H1 (cell line): ENCODE results near the gene TCEA2. TPM values are rescaled to one million over a fixed set of nuclear protein-coding genes. Genes with fewer than 3 reads are reported as not detected.
A peak's percentile ranks its signal among the peaks of the same experiment; 100 is the strongest.

Experiments
- CTCF ChIA-PET: fragments of 300-600 bp; sonication (Branson Sonifier 250); formaldehyde crosslinking; loops from one replicate; lab custom pipeline; 2021; ENCODE audit not compliant: partially characterized antibody; lab: Charles Lee
- POLR2A ChIA-PET: fragments of 300-600 bp; sonication (Branson Sonifier 250); formaldehyde crosslinking; loops from one replicate; lab custom pipeline; 2021; ENCODE audit warnings: inconsistent platforms; ENCODE audit not compliant: partially characterized antibody; lab: Charles Lee
- DNase-seq, 2 experiments: peaks; one replicate each; pipeline versions ENCODE4 v3.0.0 to v3.0.0-alpha.2; 2010 to 2022; ENCODE audit warnings: low spot score in 2 of 2, low read depth in 1 of 2, mixed read lengths in 1 of 2
- FAIRE-seq: peaks from 2 replicates; lab custom pipeline; 2011; peaks lifted over from hg19 to GRCh38; lab: Jason Lieb, UNC
- H2AFZ ChIP-seq: 2 replicates; pipeline ENCODE4 v1.8.1; 2012; ENCODE audit warnings: low read length, inconsistent platforms
- H2AK5ac ChIP-seq: 2 replicates; pipeline ENCODE4 v1.6.1; 2013; ENCODE audit warnings: low read depth, low read length
- H2BK120ac ChIP-seq: replicated peaks from 2 replicates; pipeline ENCODE3; 2013; ENCODE audit warnings: low read depth, low read length, inconsistent platforms
- H2BK12ac ChIP-seq: 2 replicates; pipeline ENCODE4 v1.6.1; 2013; ENCODE audit warnings: low read depth, low read length
- H2BK15ac ChIP-seq: 2 replicates; pipeline ENCODE4 v1.6.1; 2013; ENCODE audit warnings: low read length
- H2BK20ac ChIP-seq: 2 replicates; pipeline ENCODE4 v1.6.1; 2013; ENCODE audit warnings: low read length
- H2BK5ac ChIP-seq: 2 replicates; pipeline ENCODE4 v1.6.1; 2013; ENCODE audit warnings: low read depth, low read length
- H3K14ac ChIP-seq: 2 replicates; pipeline ENCODE4 v1.6.1; 2013; ENCODE audit warnings: inconsistent platforms; ENCODE audit not compliant: insufficient read length
- H3K18ac ChIP-seq: 2 replicates; pipeline ENCODE4 v1.6.1; 2013; ENCODE audit warnings: low read length; ENCODE audit errors: extremely low read depth
- H3K23ac ChIP-seq: 2 replicates; pipeline ENCODE4 v1.6.1; 2013; ENCODE audit warnings: inconsistent platforms; ENCODE audit not compliant: insufficient read length
- H3K23me2 ChIP-seq: 2 replicates; pipeline ENCODE4 v1.6.1; 2013; ENCODE audit warnings: low read depth, low read length
- H3K27ac ChIP-seq: 2 replicates; pipeline ENCODE4 v1.6.1; 2011; ENCODE audit warnings: low read depth, low read length, inconsistent platforms
- H3K27me3 ChIP-seq, 4 experiments: replicated peaks in 1 of 4; 1 replicate in 1 of 4; 2 replicates in 3 of 4; pipeline versions ENCODE4 v1.6.1 to v1.8.1; 2011 to 2013; ENCODE audit warnings: low read length in 3 of 4, mild to moderate bottlenecking in 3 of 4, inconsistent platforms in 2 of 4, mixed read lengths in 2 of 4, moderate library complexity in 1 of 4; ENCODE audit not compliant: control insufficient read depth in 3 of 4, insufficient read depth in 3 of 4; ENCODE audit errors: extremely low read depth in 1 of 4
- H3K36me3 ChIP-seq, 4 experiments: 2 replicates each; pipeline versions ENCODE4 v1.6.1 to v1.8.1; 2011 to 2013; ENCODE audit warnings: mild to moderate bottlenecking in 4 of 4, low read length in 3 of 4, moderate library complexity in 2 of 4, control low read depth in 1 of 4, inconsistent platforms in 1 of 4; ENCODE audit not compliant: insufficient read depth in 4 of 4, control insufficient read depth in 2 of 4
- H3K4ac ChIP-seq: replicated peaks from 2 replicates; pipeline ENCODE3; 2013; ENCODE audit warnings: low read length, low read depth, mixed read lengths, inconsistent platforms; ENCODE audit not compliant: insufficient read length
- H3K4me1 ChIP-seq, 4 experiments: replicated peaks in 1 of 4; 1 replicate in 1 of 4; 2 replicates in 3 of 4; pipeline versions ENCODE4 v1.6.1 to v1.8.1; 2011 to 2013; ENCODE audit warnings: low read length in 3 of 4, inconsistent platforms in 2 of 4, mixed read lengths in 1 of 4; ENCODE audit not compliant: insufficient read depth in 4 of 4, control insufficient read depth in 3 of 4
- H3K4me2 ChIP-seq, 2 experiments: 2 replicates each; pipeline versions ENCODE4 v1.6.1 to v1.8.1; 2011 to 2013; ENCODE audit warnings: low read depth in 2 of 2, low read length in 2 of 2, control low read depth in 1 of 2, inconsistent platforms in 1 of 2, mild to moderate bottlenecking in 1 of 2; ENCODE audit not compliant: insufficient read depth in 1 of 2
- H3K4me3 ChIP-seq, 4 experiments: fragments of 200-600, 300-600 bp in 1 of 4; sonication (generic), shearing (Covaris generic), sonication (Bioruptor Twin) in 1 of 4; 2 replicates each; pipeline versions ENCODE4 v1.5.1 to v1.8.1; 2011 to 2016; ENCODE audit warnings: low read length in 4 of 4, low read depth in 3 of 4, control low read depth in 2 of 4, inconsistent platforms in 2 of 4, mild to moderate bottlenecking in 2 of 4, mixed read lengths in 1 of 4, moderate library complexity in 1 of 4; ENCODE audit not compliant: insufficient read depth in 2 of 4; ENCODE audit errors: extremely low read depth in 1 of 4
- H3K56ac ChIP-seq: replicated peaks from 2 replicates; pipeline ENCODE3; 2013; ENCODE audit warnings: low read depth, mild to moderate bottlenecking, mixed read lengths, low read length, inconsistent platforms; ENCODE audit not compliant: insufficient read length
- H3K79me1 ChIP-seq: 2 replicates; pipeline ENCODE4 v1.6.1; 2013; ENCODE audit warnings: low read depth, low read length, control low read depth
- H3K79me2 ChIP-seq, 2 experiments: 2 replicates each; pipeline versions ENCODE4 v1.6.1 to v1.8.1; 2012 to 2013; ENCODE audit warnings: low read length in 2 of 2, mild to moderate bottlenecking in 2 of 2, inconsistent platforms in 1 of 2; ENCODE audit not compliant: insufficient read depth in 2 of 2, control insufficient read depth in 1 of 2
- H3K9ac ChIP-seq, 4 experiments: replicated peaks in 1 of 4; 1 replicate in 1 of 4; 2 replicates in 3 of 4; pipeline versions ENCODE4 v1.6.1 to v1.8.1; 2011 to 2013; ENCODE audit warnings: low read depth in 3 of 4, low read length in 3 of 4, control low read depth in 2 of 4, mild to moderate bottlenecking in 2 of 4, moderate library complexity in 2 of 4, inconsistent platforms in 1 of 4; ENCODE audit errors: extremely low read depth in 1 of 4
- H3K9me3 ChIP-seq, 2 experiments: 2 replicates each; pipeline versions ENCODE4 v1.6.1 to v1.8.1; 2012 to 2013; ENCODE audit warnings: mild to moderate bottlenecking in 2 of 2, moderate library complexity in 2 of 2, control low read depth in 1 of 2, inconsistent platforms in 1 of 2, low read depth in 1 of 2, low read length in 1 of 2, mixed read lengths in 1 of 2; ENCODE audit not compliant: insufficient read depth in 2 of 2
- H4K20me1 ChIP-seq, 2 experiments: replicated peaks in 1 of 2; 2 replicates each; pipeline versions ENCODE3 to v1.8.1; 2011 to 2013; ENCODE audit warnings: inconsistent platforms in 2 of 2, low read length in 2 of 2, mild to moderate bottlenecking in 1 of 2; ENCODE audit not compliant: insufficient read depth in 2 of 2, control insufficient read depth in 1 of 2
- H4K5ac ChIP-seq: 2 replicates; pipeline ENCODE4 v1.6.1; 2013; ENCODE audit warnings: low read length, low read depth, mixed read lengths, inconsistent platforms; ENCODE audit not compliant: insufficient read length
- H4K8ac ChIP-seq: 2 replicates; pipeline ENCODE4 v1.8.0; 2013; ENCODE audit warnings: mild to moderate bottlenecking, moderate library complexity, low read length, inconsistent platforms; ENCODE audit not compliant: insufficient read depth; ENCODE audit errors: extremely low read depth
- H4K91ac ChIP-seq: replicated peaks from 2 replicates; pipeline ENCODE3; 2013; ENCODE audit warnings: low read length, mixed read lengths, inconsistent platforms; ENCODE audit not compliant: insufficient read length
- BCL11A ChIP-seq, 2 experiments: IDR thresholded peaks; one replicate each; pipeline ENCODE4 v1.6.1; 2011; ENCODE audit warnings: low read depth in 2 of 2, low read length in 2 of 2, mild to moderate bottlenecking in 2 of 2
- CHD1 ChIP-seq: IDR thresholded peaks from 2 replicates; pipeline ENCODE4 v1.6.1; 2012; ENCODE audit warnings: low read depth, low read length, improper control_type of control experiment
- CREB1 ChIP-seq: IDR thresholded peaks from 2 replicates; pipeline ENCODE4 v1.6.1; 2012; ENCODE audit warnings: inconsistent platforms
- CTBP2 ChIP-seq: IDR thresholded peaks from 2 replicates; pipeline ENCODE4 v1.7.0; 2011; ENCODE audit warnings: borderline replicate concordance, mild to moderate bottlenecking, moderate library complexity, mixed read lengths, low read length; ENCODE audit not compliant: insufficient read depth, insufficient read length
- EZH2 ChIP-seq: fragments of 200-600 bp; sonication (generic); IDR thresholded peaks from 2 replicates; pipeline ENCODE4 v1.7.1; 2012; ENCODE audit warnings: low read depth, mild to moderate bottlenecking, moderate library complexity, low read length, inconsistent platforms; ENCODE audit not compliant: severe bottlenecking
- GABPA ChIP-seq: IDR thresholded peaks from 2 replicates; pipeline ENCODE4 v1.6.1; 2011; ENCODE audit warnings: mild to moderate bottlenecking, low read length, moderate library complexity, borderline replicate concordance; ENCODE audit not compliant: insufficient read depth
- KDM4A ChIP-seq: IDR thresholded peaks from one replicate; pipeline ENCODE4 v1.7.1; 2012; ENCODE audit warnings: low read depth, mild to moderate bottlenecking, moderate library complexity, low read length, inconsistent platforms; ENCODE audit not compliant: severe bottlenecking
- SAP30 ChIP-seq: fragments of 300-600 bp; sonication (generic); IDR thresholded peaks from 2 replicates; pipeline ENCODE4 v1.7.1; 2012; ENCODE audit warnings: low read length, moderate library complexity, mild to moderate bottlenecking, inconsistent platforms; ENCODE audit not compliant: insufficient read depth, insufficient replicate concordance
- TAF1 ChIP-seq: IDR thresholded peaks from 2 replicates; pipeline ENCODE4 v1.6.1; 2011; ENCODE audit warnings: mild to moderate bottlenecking, low read depth, low read length
- WGBS, 2 experiments: shearing (Covaris generic) in 1 of 2; methylation state at CpG; one replicate each; pipeline versions ENCODE4 v1.1.6 to v1.1.7; 2013 to 2015; ENCODE audit warnings: low lambda C conversion rate in 2 of 2, mixed read lengths in 2 of 2, inconsistent platforms in 1 of 2, low coverage in 1 of 2, missing lambda C conversion rate in 1 of 2; ENCODE audit not compliant: insufficient replicate concordance in 2 of 2, insufficient coverage in 1 of 2, insufficient read length in 1 of 2; ENCODE audit errors: extremely low coverage in 1 of 2, missing lambda C conversion rate in 1 of 2; 5-methylcytosine and 5-hydroxymethylcytosine counted together
- polyA plus RNA-seq, 7 experiments: library from polyadenylated mRNA; depleted of rRNA in 3 of 7; stranded (reverse) in 5 of 7; unstranded in 2 of 7; fragments of >200 nt in 5 of 7; fragments of 200-250 nt in 2 of 7; gene quantifications; 1 replicate in 5 of 7; 2 replicates in 1 of 7; 4 replicates in 1 of 7; pipeline versions ENCODE4 v1.2.1 to v1.2.3, GENCODE V29; 2011 to 2013; ENCODE audit warnings: missing spikeins in 2 of 7, mixed read lengths in 2 of 7
- total RNA-seq: library from RNA; stranded (reverse); fragmentation: NEBNext Ultra II Directional; extraction: Animal tissue kit (Norgen Biotek cat#: 25700); gene quantifications from 2 replicates; pipeline ENCODE4 v1.2.1, GENCODE V29; 2021
- TF ChIP-seq, protein P1 (sequence below): IDR thresholded peaks from 2 replicates; pipeline ENCODE4 v1.6.1; 2011; ENCODE audit warnings: low read length, improper control_type of control experiment

The TCEA2 gene
- total and polyA plus RNA-seq, 2 of the 8 experiments (the other 6 are each of a cell fraction or from before 2014, with no cell fraction given): 41.4 to 42.3 TPM

DNA sequence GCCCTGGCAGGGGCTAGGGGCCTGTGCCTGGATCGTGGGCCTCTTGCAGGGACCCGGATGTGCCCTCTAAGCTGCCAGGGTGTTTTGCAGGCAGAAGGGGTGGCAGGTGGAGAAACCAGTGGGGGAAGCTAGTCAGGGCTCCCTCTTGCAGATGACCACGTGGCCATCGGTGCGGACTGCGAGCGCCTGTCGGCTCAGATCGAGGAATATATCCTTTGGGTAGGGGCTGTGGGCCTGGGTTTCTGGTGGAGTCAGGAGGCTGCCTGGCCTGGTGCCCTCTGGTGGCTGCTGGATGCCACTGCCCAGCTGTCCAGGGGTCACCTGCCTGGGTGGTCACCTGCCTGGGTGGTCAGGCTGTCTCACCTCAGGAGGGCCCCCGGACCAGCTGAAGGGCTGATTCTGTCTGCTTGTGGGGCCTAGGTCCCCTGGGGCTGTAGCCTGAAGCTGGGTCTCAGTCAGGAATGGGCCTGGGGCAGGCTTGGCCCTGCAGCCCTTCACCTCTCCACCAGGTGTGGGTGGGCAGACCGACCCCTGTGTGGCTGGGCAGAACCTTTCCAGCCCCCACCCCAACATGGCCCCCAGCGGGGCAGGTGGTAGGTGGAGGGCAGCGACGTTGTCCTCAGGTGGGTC lies 6.7 kb downstream of the TCEA2 start:
- no peak overlapping the region for H3K9ac ChIP-seq
- no peaks in the 10 kb centered on the region for H3K23me2 ChIP-seq
- no peak overlapping the region for H4K91ac ChIP-seq
- no peak overlapping the region for H2BK120ac ChIP-seq
- H4K8ac ChIP-seq: peak overlapping the region; percentile 62
- no peak overlapping the region for H3K56ac ChIP-seq
- ChIA-PET POLR2A (interaction anchor here (1.7 to 1.9 kb wide), 3 partner anchors 14 to 30 kb away, joined by 4 to 6 read pairs (median 5); partner anchors contain the start of gene LKAAEAR1), CTCF (interaction anchor here (0.5 to 3.1 kb wide), 15 partner anchors 9 to 275 kb away, joined by 3 to 33 read pairs (median 6); partner anchors contain the start of genes C20orf204, LKAAEAR1, OPRL1 and RGS19)
- no peak overlapping the region for H3K4me3 ChIP-seq
- H3K4me1 ChIP-seq: peaks cover 0 to 16% (median 5%) of the 10 kb centered on the region in 4 experiments; a peak in 6 of 7 replicates
- H2AK5ac ChIP-seq: no peak overlapping the region
- no peak overlapping the region for H3K14ac ChIP-seq
- FAIRE-seq (no peak), DNase-seq (peak in 1 of 2 experiments; percentile 89)
- H2AFZ ChIP-seq: no peak overlapping the region
- peaks cover 0 to 8% (median 3%) of the 10 kb centered on the region in 4 experiments; a peak in 3 of 8 replicates for H3K36me3 ChIP-seq
- 70% methylated on average over 14 of the region's 14 CpGs; no CpG with 5 or more reads in 1 of the 2 experiments for WGBS, 2 experiments
- H3K27me3 ChIP-seq: no peaks in the 10 kb centered on the region
- no peak overlapping the region; the same call in none of the 2 replicates for H3K18ac ChIP-seq
- peak overlapping the region; percentile 66 for H2BK5ac ChIP-seq
- H3K4me2 ChIP-seq: no peak overlapping the region
- H3K79me1 ChIP-seq: 0 out of 2 replicates have a peak, but pooled peaks cover 3% of the 10 kb centered on the region
- H2BK12ac ChIP-seq: peak overlapping the region; percentile 92; the same call in 1 of the 2 replicates
- no peak overlapping the region for H3K23ac ChIP-seq
- peak overlapping the region; percentile 47 for H3K4ac ChIP-seq
- H2BK15ac ChIP-seq: peak overlapping the region; percentile 81; the same call in 1 of the 2 replicates
- no peak overlapping the region for H2BK20ac ChIP-seq
- no peaks in the 10 kb centered on the region for H3K9me3 ChIP-seq
- no peak overlapping the region for H3K27ac ChIP-seq
- H3K79me2 ChIP-seq: no peaks in the 10 kb centered on the region
- peaks cover 2 to 14% of the 10 kb centered on the region in 2 experiments for H4K20me1 ChIP-seq
- no peak overlapping the region for H4K5ac ChIP-seq
- no peak for TF ChIP-seq SAP30
- no peak for TF ChIP-seq KDM4A
- no peak for TF ChIP-seq BCL11A (IDR thresholded peaks at IDR 0.05; ENCODE audit: low read depth in 2 of 2, low read length in 2 of 2)
- TF ChIP-seq CTBP2: no peak
- TF ChIP-seq, protein P1, sequence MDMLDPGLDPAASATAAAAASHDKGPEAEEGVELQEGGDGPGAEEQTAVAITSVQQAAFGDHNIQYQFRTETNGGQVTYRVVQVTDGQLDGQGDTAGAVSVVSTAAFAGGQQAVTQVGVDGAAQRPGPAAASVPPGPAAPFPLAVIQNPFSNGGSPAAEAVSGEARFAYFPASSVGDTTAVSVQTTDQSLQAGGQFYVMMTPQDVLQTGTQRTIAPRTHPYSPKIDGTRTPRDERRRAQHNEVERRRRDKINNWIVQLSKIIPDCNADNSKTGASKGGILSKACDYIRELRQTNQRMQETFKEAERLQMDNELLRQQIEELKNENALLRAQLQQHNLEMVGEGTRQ: peak; percentile 55
- TF ChIP-seq EZH2: no peak
- peak; percentile 67; the same call in 1 of the 2 replicates for TF ChIP-seq GABPA
- no peak for TF ChIP-seq CREB1
- TF ChIP-seq TAF1: no peak
- no peak for TF ChIP-seq CHD1
